PC-3 (cell line): ENCODE measurements around the gene ARL6IP1.

Source experiments
- CTCF ChIP-seq: fragments of 300-600 bp; sonication (generic); conservative IDR thresholded peaks from 2 replicates; pipeline ENCODE4 v1.5.1; 2017; ENCODE audit warnings: antibody characterized with exemption, low read depth, mild to moderate bottlenecking, low read length
- EZH2 ChIP-seq: fragments of 300-600 bp; sonication (generic); IDR thresholded peaks from one replicate; pipeline ENCODE4 v1.6.1; 2017; ENCODE audit warnings: antibody characterized with exemption, mild to moderate bottlenecking, low read length; ENCODE audit not compliant: unreplicated experiment
- EZH2phosphoT487 ChIP-seq: fragments of 300-600 bp; sonication (generic); IDR thresholded peaks from 2 replicates; pipeline ENCODE4 v1.6.1; 2018; ENCODE audit warnings: mild to moderate bottlenecking, antibody characterized with exemption, low read length, borderline replicate concordance

- TF ChIP-seq EZH2, result no peak
- no peak for TF ChIP-seq EZH2phosphoT487
- no peak for TF ChIP-seq CTCF
Measured at GRCh38 chr16:18796377-18796776, 5.0 kb downstream of the ARL6IP1 start.
